GM12878 (cell line): ENCODE data around the gene ARGLU1. TPM values are rescaled to one million over a fixed set of nuclear protein-coding genes. Genes with fewer than 3 reads are reported as not detected.

ENCODE experiments used
- ATAC-seq: fragments of 200-7000 bp; cut with Tn5 transposase; 3 replicates; pipeline ENCODE4 v1.9.1; 2020; ENCODE audit warnings: mild to moderate bottlenecking, moderate library complexity
- BruUV-seq: library from RNA; stranded (reverse); fragments of 400-500 nt; replicated peaks from 2 replicates; lab custom pipeline; 2021; lab: Mats Ljungman, UMichigan
- CTCF ChIA-PET: fragments of 300-600 bp; sonication (Branson Sonifier 250); formaldehyde crosslinking; extraction: SDS; loops from one replicate; lab custom pipeline; 2021; ENCODE audit warnings: inconsistent platforms; lab: Yijun Ruan, JAX
- POLR2A ChIA-PET: fragments of 350-600 bp; formaldehyde crosslinking; extraction: SDS; loops from one replicate; lab custom pipeline; 2021; ENCODE audit warnings: inconsistent platforms; lab: Charles Lee
- RAD21 ChIA-PET: fragments of 300-600 bp; sonication (Branson Sonifier 250); formaldehyde crosslinking; loops from one replicate; lab custom pipeline; 2023; ENCODE audit warnings: antibody characterized with exemption; ENCODE audit not compliant: unreplicated experiment; lab: Charles Lee
- SMC1A ChIA-PET: fragments of 300-600 bp; sonication (Branson Sonifier 250); formaldehyde crosslinking; loops from one replicate; lab custom pipeline; 2023; ENCODE audit not compliant: unreplicated experiment, uncharacterized antibody; lab: Charles Lee
- DNase-seq: peaks from one replicate; pipeline ENCODE4 v3.0.0-alpha.2; 2011; ENCODE audit warnings: low read depth, low spot score
- FAIRE-seq: peaks from 3 replicates; lab custom pipeline; 2011; peaks lifted over from hg19 to GRCh38; lab: Jason Lieb, UNC
- H2AFZ ChIP-seq: 2 replicates; pipeline ENCODE4 v1.6.0; 2011; ENCODE audit warnings: low read depth, low read length, control low read depth; ENCODE audit not compliant: control insufficient read depth
- H3K27ac ChIP-seq: 2 replicates; pipeline ENCODE4 v1.5.1; 2011; ENCODE audit warnings: control low read depth; ENCODE audit not compliant: control insufficient read depth, insufficient read depth
- H3K27me3 ChIP-seq, 2 experiments: replicated peaks in 1 of 2; 2 replicates each; pipeline versions ENCODE4 v1.6.0 to v1.6.1; 2011; ENCODE audit warnings: low read length in 1 of 2; ENCODE audit not compliant: control insufficient read depth in 2 of 2, insufficient read depth in 2 of 2
- H3K36me3 ChIP-seq, 2 experiments: 2 replicates each; pipeline ENCODE4 v1.5.1; 2011; ENCODE audit warnings: low read length in 1 of 2; ENCODE audit not compliant: control insufficient read depth in 2 of 2, insufficient read depth in 2 of 2
- H3K4me1 ChIP-seq: 2 replicates; pipeline ENCODE4 v1.6.1; 2011; ENCODE audit warnings: mild to moderate bottlenecking, low read length, moderate library complexity, mixed read lengths; ENCODE audit not compliant: control insufficient read depth, insufficient read depth
- H3K4me2 ChIP-seq: 2 replicates; pipeline ENCODE4 v1.6.0; 2011; ENCODE audit warnings: control low read depth; ENCODE audit not compliant: control insufficient read depth, insufficient read depth
- H3K4me3 ChIP-seq: fragments of 200-600 bp; sonication (generic); 2 replicates; pipeline ENCODE4 v1.5.1; 2016
- H3K79me2 ChIP-seq: 2 replicates; pipeline ENCODE4 v1.6.0; 2011; ENCODE audit warnings: low read length; ENCODE audit not compliant: control insufficient read depth, insufficient read depth
- H3K9ac ChIP-seq: 2 replicates; pipeline ENCODE4 v1.8.0; 2011; ENCODE audit warnings: low read length, control low read depth, mixed read lengths; ENCODE audit not compliant: control insufficient read depth, insufficient read depth
- H3K9me3 ChIP-seq: replicated peaks from 3 replicates; pipeline ENCODE4 v1.5.1; 2011; ENCODE audit warnings: mild to moderate bottlenecking, low read length; ENCODE audit not compliant: control insufficient read depth, insufficient read depth
- H4K20me1 ChIP-seq: 2 replicates; pipeline ENCODE4 v1.6.0; 2011; ENCODE audit not compliant: control insufficient read depth, insufficient read depth
- CBFB ChIP-seq: IDR thresholded peaks from 2 replicates; pipeline ENCODE4 v1.6.1; 2016; ENCODE audit warnings: antibody characterized with exemption, low read depth
- CUX1 ChIP-seq: IDR thresholded peaks from 2 replicates; pipeline ENCODE4 v1.6.1; 2012; ENCODE audit warnings: improper control_type of control experiment, low read depth, low read length; ENCODE audit not compliant: insufficient replicate concordance
- HCFC1 ChIP-seq: fragments of 150-350 bp; IDR thresholded peaks from 2 replicates; pipeline ENCODE4 v1.6.1; 2014; ENCODE audit warnings: low read length
- IRF3 ChIP-seq: fragments of 450-650 bp; IDR thresholded peaks from 2 replicates; pipeline ENCODE4 v1.6.1; 2014; ENCODE audit warnings: mild to moderate bottlenecking
- IRF5 ChIP-seq: fragments of 450-650 bp; IDR thresholded peaks from 2 replicates; pipeline ENCODE4 v1.6.1; 2017; ENCODE audit warnings: borderline replicate concordance
- POLR2A ChIP-seq: IDR thresholded peaks from 2 replicates; pipeline ENCODE4 v1.6.1; 2011; ENCODE audit warnings: low read depth, mild to moderate bottlenecking, low read length
- SMARCA5 ChIP-seq: fragments of 450-650 bp; IDR thresholded peaks from 2 replicates; pipeline ENCODE4 v1.6.1; 2017; ENCODE audit warnings: mild to moderate bottlenecking
- WGBS: methylation state at CpG from one replicate; pipeline ENCODE4 v1.1.6; 2016; ENCODE audit warnings: low lambda C conversion rate; ENCODE audit not compliant: insufficient replicate concordance, insufficient coverage; ENCODE audit errors: missing lambda C conversion rate; 5-methylcytosine and 5-hydroxymethylcytosine counted together
- in situ Hi-C: fragments of 300-500 bp; cut with MboI; formaldehyde crosslinking; loops from 9 replicates; pipeline ENCODE4 v1.14.3; 2018; ENCODE audit warnings: mixed read lengths
- intact Hi-C: fragments of 100-400 bp; cut with micrococcal nuclease; formaldehyde crosslinking; loops from one replicate; pipeline ENCODE4 v1.14.2; 2022; ENCODE audit not compliant: unreplicated experiment
- polyA plus RNA-seq, 11 experiments: library from polyadenylated mRNA; depleted of rRNA in 4 of 11; unstranded in 6 of 11; stranded (reverse) in 5 of 11; fragments of >200 nt; fragmentation: Nextera tagmentation in 4 of 11; fragmentation: Illumina TruSeq in 1 of 11; extraction: Ambion mirVana in 4 of 11; extraction: Trizol in 1 of 11; gene quantifications; 1 replicate in 1 of 11; 2 replicates in 10 of 11; pipeline versions ENCODE4 v1.2.1 to v1.2.3, GENCODE V29; 2011 to 2016; ENCODE audit warnings: inconsistent platforms in 2 of 11, missing spikeins in 2 of 11, low read depth in 1 of 11
- total RNA-seq, 4 experiments: library from RNA; depleted of rRNA in 3 of 4; stranded (reverse); fragments of >200 nt in 3 of 4; fragmentation: Illumina TruSeq in 1 of 4; extraction: Trizol in 1 of 4; gene quantifications; 2 replicates each; pipeline versions ENCODE4 v1.2.1 to v1.2.3, GENCODE V29; 2013 to 2021

The ARGLU1 gene
- total and polyA plus RNA-seq, 10 of the 15 experiments (the other 5 are each of a cell fraction or from before 2014, with no cell fraction given): 47.1 to 197 (median 98.3) TPM

- CTCF ChIA-PET: interaction anchor here (0.6 kb wide), 1 partner anchor 170 kb away, joined by 3 read pairs; no protein-coding TSS in a partner anchor
- 7% methylated on average over 1 of the region's 1 CpG for WGBS
- Histone ChIP-seq H3K36me3 (no peaks in the 10 kb centered on the region), H3K27me3 (no peaks in the 10 kb centered on the region), H3K9ac (no peak overlapping the region), H3K9me3 (peaks cover 2% of the 10 kb centered on the region; the same call in 1 of the 3 replicates), H2AFZ (no peak overlapping the region), H3K4me3 (no peak overlapping the region), H3K27ac (no peak overlapping the region), H3K4me2 (no peak overlapping the region), H3K79me2 (no peaks in the 10 kb centered on the region), H4K20me1 (no peaks in the 10 kb centered on the region), H3K4me1 (peaks cover 6% of the 10 kb centered on the region)
- ATAC-seq (no peak), FAIRE-seq (no peak), DNase-seq (no peak)
- TF ChIP-seq IRF3 (no peak), IRF5 (no peak), CUX1 (no peak), CBFB (no peak), POLR2A (no peak), HCFC1 (no peak), SMARCA5 (no peak)
- POLR2A ChIA-PET: no interaction called here
- no TSS peak for BruUV-seq
- intact Hi-C loops (no loop called here), in situ Hi-C loops (no loop called here)
- SMC1A ChIA-PET: interaction anchor here (0.7 to 1.3 kb wide), 2 partner anchors 11 to 1211 kb away, joined by 3 to 4 read pairs; no protein-coding TSS in a partner anchor
- RAD21 ChIA-PET: no interaction called here
Measured at GRCh38 chr13:106497079-106497478, 70.9 kb downstream of the ARGLU1 start.
